Measurements from ENCODE around the gene CD40LG.
A peak's percentile ranks its signal among the peaks of the same experiment; 100 is the strongest.

CD40LG gene

DNA sequence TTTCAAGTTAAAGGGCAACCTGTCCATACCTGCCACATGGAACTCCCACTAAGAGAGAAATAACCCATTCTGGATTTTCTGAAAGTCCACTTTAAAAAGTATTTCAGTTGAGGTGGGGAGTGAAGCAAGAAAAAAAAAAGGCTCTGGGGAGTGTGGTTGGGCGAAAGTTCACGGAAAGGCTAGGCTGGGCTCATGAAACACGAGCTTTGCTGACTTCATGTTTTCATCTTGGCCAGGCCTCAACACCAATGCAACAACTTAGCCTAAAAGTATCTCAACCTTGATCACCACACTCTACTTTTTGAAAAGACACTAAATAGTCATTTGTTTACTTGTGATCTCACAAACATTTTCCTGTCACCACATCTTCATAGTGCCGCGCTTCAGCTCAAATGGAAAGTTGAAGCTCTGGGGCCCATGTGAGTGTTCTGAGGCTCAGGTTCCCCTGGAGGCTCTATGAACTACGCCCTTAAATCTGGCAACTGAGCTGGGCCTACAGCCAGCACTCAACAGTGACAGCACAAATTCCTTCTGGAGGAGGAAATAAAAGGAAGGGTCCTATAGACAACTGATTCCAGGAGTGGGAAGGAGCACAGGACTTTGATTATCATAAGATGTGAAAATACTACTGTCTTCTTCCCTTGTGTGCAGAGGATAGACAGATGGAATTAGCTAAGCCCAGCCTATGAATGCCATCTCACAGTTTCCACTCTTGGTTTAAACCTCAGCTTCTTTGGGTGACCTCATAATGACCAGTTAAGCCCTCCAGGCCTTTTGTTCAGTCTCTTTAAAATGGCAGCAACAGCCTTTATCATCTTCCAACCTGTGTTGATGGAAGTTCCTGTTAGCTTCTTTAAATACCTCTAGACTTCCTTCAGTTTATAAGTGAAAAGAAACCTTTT lies 5.1 kb downstream of the CD40LG start:
- DNase-seq = no peak

DNA sequence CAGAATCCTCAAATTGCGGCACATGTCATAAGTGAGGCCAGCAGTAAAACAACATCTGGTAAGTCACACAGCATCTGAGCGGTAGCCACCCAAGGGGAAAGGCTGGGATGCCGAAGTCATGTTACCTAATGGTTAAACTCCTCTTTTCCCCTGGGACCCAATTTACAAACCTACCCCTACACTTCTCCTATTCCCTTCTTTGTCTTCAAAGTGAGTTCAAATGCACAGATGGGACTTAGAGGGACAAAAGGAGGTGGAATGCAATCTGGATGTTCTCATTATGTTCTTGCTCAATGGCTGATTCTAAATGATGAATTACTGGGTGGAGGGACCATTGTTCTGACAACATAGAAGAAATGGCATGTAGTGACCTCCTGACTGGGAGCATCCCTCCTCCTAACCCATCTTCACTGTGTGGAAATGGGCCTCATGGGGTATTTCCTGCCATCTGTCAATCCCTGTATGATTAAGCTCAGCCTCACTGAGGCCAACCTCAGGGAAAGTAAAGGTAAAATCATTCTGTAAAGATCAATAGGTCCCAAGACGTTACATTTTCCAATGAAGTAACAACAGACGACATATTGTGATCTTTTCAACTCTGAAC lies 8.5 kb downstream of the CD40LG start:
- no peak for DNase-seq

DNA sequence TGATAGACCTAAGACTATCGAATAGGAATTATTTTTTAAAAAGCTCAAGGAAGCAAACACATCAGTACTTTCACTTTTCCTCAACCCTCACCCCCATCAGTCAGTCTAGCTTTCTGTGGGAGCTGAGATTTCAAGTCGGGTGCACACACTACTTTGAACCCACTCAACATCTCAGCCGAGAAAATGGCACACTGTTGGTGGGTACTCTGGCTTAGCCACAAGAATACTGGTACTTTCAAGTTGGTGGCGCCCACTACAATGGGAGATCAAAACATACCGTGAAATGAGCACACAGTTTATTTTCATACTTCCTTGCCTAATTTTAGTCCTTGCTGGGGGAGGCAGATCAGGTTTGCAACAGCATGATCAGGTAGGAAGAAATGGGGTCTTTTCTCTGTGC lies 10.2 kb downstream of the CD40LG start:
- DNase-seq = no peak

DNA sequence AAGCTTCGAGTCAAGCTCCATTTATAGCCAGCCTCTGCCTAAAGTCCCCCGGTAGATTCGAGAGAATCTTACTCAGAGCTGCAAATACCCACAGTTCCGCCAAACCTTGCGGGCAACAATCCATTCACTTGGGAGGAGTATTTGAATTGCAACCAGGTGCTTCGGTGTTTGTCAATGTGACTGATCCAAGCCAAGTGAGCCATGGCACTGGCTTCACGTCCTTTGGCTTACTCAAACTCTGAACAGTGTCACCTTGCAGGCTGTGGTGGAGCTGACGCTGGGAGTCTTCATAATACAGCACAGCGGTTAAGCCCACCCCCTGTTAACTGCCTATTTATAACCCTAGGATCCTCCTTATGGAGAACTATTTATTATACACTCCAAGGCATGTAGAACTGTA lies 11.2 kb downstream of the CD40LG start:
- no peak for DNase-seq

DNA sequence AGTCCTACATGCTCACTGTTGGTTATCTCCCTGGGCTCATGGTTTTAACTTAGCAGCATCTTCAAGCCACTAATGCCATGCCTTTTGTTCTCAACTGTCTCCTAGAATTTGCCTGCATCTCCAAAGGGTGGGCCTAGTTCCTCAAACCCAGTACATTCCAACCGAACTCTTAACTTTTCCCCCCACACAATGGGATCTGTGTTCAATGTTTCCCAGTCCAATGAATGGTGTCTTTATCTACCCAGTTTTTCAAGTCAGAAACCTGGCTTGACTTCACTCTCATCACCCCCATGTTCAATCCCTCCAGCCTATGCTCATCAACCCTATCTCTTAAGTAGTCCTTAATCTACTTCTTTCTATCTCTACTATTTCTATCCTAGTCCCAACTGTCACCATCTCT lies 12.9 kb downstream of the CD40LG start:
- DNase-seq = no peak

DNA sequence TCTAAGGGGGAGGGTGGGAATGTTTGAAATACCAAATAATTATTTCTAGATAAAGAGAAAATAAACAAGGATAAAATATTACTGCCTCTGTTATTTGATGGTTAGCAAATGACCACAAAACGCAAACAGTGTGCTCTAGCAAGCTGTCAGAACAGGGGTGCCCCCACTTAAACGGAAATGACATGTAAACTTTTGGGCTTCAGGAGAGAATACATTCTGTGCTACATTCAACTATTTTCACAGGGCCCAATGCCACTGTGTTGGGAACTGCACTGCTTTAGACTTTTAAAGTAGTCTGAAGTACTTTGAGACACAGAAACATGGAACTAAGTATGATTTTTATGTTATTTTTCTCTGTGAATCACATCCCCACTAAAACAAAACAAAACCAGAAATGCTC lies 14.1 kb downstream of the CD40LG start:
- no peak for DNase-seq

DNA sequence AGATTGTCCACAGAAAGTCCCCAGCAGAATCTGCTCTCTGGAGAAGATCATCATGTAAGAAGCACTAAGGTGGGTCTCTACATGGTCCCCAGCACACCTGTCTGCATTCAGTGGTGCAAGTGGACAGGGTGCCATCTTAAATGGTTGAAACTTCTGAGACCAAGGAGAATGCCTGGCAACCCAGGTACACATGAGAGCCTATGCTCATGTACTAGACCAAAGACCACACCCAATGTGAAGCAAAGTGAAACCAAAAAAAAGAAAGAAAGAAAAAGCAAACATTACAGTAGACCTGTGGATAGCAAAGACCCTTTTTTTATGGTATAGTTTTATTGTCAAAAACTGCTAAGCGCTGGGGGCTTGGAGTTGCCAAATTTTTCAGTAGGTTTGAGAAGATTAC lies 15.0 kb downstream of the CD40LG start:
- peak; percentile 3 for DNase-seq

DNA sequence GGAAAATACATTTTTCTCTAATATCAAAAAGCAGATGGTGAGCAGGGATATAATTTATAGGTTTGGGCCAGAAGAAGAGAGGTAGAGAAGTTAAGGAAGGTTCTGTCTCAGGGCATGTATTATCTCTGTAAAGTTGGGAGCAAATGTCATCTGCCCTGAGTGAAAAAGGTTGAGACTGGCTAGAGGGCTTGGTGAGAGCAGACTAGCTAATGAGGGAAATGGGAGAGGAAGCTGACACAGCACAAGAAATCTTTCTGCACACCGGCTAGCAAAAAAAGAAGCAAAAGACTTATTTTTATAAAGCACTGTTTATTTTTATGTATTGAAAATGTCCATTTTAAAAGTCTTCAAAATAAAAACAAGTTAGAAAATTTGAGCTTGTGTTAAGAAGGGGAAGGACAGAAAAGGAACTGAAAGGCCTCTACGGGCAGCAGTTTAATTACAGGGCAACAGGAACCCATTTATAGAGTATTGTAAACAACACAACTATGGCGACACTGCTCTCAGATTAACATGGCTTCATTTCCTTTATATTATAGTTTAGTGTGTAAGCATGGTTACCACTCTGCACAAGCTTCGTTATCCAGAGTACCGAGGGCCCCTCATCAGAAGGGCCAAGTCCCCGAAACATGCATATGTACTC lies 17.4 kb downstream of the CD40LG start:
- no peak for DNase-seq

DNA sequence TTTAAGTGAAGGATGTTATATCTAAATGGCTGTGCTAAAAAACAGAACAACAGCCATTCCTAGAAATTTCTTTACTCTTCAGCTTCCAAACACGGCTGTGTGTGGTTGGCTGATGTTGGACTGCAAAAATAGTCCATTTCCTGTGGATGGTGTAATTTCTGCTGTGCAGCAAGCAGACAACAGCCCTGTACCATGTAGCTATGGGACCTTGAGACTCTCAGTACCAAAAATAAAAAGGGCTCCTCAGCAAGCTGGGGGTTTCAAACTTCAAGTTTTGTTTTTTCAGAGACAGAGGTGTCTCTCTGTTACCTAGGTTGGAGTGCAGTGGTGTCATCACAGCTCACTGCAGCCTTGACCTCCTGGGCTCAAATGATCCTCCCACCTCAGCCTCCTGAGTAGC lies 18.1 kb downstream of the CD40LG start:
- DNase-seq = no peak

DNA sequence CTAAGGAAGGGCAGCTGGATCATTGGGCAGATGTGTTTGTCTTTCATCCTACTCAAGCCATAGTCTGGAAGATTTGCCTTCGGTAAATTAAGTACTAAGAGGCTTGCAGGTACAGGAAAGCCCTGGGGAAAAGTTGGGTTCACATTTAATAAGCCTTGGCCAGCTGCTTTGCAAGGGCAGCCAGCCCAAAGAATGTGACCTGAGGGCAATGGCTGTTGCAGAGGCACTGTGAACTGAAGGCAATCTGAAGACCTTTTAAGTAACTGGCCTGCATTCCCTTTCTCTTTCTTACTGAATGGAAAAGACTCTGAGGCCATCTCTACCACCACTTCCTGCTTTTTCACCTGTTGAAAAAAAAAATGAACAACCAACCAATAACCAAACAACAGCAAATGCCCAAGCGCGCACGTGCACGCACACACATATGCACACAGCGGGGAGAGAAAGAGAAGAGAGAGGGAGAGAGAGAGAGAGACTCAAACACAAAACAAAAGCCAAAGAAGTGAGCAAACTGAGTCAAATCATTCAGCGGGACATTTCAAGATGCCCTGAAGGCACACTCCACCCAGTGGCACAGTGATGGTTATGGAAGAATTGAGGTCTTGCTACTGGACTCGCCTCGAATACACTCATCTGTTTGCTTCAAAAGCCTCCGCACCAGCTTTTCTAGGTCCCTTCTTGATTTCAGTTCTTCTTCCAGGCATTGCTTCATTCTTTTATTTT lies 19.6 kb downstream of the CD40LG start:
- no peak for DNase-seq

DNA sequence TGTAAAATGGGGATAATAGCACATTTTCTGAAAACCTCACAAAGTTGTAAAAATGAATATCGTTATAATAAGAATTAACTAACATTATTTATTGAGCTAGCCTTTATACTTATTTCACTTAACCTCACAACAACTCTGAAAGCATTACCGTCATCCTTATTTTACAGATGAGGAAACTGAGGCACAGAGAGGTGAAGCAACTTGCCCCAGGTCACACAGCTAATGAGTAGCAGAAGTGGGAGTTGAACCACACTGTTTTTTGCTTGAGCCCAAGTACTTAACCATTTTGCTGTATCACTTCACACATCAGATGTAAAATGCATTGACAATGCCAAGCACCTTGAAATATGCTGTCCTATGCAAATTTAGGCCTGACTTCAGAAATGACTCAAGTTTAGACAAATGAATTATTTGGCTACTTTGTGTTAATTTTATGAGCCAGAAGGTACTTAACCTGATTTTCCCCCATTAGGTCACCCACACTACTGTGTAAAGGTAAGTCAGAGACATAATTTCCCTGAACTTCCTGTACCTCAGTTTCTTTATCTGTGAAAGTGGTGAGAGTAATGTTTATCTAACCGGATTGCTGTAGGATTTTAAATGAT lies 23.1 kb downstream of the CD40LG start:
- DNase-seq = no peak

DNA sequence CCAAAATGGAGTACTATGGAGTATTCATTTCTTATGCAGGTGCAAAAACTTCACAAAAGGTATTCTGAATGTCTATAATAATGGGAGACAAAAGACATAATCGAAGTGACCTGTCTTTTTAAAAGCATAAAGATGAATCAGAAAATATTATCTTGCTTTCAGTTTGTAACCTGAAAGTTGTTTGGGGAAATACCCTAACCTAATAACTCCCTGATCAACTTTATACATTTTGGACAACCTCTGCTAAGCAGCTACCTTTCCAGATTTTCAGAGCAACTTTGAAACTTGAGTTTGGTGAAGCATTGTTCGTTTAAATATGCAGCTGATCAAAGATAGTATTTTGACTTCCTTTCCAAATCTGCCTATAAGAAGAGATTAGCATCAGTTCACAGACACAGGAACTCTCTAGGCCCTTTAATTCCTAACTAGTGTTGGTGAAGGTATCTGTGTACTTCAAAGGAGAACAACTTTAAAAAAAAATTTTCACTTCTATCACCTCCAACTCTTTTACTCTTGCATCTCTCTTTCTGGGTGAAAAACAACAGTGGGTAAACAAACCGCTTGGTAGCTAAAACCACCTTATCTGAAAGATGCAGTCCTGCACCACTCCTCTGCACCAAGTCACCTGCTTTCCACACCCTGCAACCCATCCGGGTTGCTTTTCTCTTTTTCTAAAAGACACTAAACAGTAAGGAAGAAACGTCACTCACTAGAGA lies 26.5 kb downstream of the CD40LG start:
- peak; percentile 17 for DNase-seq

DNA sequence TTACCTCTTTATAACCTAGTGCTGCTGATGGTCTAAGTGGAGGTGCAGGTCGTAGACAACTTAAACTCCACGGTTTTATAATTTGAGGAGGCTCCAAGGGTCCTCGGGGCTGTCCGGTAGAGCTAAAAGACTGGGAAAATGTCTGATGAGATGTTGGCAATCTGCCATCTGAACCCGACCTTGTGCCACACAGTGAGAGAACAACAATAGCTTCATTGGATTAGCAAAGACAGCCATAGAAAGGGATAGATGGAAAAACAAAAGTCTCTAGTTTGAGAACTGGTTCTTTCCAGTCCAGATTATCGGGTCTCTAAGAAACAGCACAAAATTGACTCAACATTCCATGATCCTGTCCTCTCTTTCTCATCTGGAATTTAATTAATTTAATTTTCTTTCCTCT lies 31.6 kb downstream of the CD40LG start:
- DNase-seq = no peak

DNA sequence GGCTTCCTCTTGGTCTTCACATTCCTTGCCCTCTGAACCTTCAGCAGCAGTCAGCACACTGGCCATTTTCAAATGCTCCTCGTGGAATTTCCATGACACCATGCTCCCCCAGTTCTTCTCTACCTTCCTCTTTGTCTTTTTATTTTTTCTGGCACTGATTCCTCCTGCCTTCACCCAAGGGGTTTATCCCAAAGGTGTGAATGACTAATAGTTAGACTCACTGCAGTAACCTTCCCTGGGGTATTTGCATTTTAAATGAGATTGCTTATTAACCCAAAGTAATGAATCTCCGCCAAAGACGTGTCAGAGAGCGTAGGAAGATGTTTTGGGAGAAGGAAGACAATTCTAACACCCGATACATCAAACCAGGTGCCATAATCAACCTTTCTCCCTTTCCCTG lies 36.2 kb downstream of the CD40LG start:
- no peak for DNase-seq

DNA sequence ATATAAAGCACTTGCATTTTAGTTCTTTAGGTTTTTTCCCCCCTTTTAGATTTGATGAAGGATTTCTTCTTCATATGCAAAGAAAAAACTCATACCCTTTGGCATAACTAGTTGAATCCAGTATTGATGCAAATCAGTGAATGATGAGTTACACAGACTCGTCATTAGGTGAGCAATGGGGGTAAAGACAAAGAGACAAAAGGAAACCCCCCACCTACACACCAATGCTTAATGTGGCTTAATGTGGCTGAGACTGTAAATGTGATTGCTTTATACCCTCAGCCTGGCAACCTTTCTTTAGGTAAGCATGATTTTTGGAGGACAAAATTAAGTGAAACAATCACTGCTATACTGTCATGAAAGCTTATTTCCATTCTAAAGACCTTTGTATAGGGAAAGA lies 39.5 kb downstream of the CD40LG start:
- no peak for DNase-seq

DNA sequence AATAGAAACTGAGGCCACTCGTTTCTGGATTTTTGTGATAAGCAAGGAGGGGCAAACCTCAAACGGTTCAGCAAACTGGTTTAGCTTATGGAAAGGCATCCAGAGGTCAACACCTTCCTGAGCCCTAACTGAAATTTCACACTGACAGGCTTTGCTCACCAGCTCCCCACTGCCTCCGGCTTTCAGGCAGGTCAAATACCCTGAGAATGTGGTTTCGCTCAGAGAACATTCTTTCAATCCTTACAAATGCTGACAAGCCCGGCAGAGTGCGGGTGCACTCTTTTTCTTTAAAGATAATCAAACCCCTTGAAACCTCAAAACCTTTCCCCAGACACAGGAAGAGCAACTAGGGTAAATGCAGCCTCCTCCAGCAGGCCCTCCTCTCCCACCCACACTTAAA lies 41.5 kb downstream of the CD40LG start:
- DNase-seq = peak; percentile 80

DNA sequence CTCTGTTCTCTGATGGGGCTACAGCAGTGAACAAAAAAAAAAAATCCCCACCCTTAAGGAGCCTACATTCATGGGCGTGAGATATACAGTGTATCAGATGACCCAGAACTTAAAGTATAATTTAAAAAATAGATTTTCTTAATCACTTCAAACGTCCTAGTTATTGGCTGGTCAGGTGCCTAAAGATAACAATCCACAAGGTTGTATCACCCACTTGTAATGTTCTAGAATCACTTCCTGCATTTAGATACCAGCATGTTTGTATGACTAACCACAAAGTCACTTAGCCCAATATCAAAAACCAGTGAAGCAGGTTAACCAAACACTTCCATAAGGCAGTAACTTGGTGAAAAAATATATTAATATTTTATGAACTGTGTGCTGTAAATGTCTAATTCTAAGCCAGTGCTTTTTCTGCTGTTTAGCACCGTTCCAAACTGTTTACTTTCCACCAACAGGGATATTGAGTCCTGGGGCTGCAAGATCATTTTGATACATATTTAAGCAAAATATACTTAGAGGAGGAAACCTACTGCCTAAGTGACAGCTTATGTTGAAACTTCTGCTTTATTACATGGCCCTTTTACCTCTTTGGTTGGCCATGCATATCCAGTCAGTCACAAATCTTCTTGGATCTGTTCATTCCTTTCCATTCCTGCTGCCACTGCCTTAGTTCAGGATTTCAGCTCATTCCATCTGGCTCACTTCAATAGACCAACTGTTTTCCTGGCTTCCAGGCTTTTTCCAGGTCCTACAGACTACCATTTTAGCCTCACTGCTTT lies 43.3 kb downstream of the CD40LG start:
- peak; percentile 48 for DNase-seq

DNA sequence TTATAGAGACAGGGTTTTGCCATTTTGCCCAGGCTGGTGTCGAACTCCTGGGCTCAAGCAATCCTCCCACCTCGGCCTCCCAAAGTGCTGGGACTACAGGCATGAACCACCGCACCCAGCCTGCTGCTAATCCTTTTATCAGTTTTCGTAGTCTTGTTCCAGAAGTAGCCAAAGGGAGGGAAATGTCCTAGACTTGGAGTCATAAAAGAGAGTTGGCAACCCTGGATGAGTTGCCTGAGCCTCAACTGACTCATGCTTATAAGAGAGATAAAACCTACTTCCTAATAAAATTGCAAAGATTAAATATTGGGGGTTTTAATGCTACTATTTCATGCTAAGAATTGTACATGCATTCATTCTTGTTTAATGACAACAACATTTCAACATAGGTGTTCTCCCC lies 44.3 kb downstream of the CD40LG start:
- DNase-seq = no peak

DNA sequence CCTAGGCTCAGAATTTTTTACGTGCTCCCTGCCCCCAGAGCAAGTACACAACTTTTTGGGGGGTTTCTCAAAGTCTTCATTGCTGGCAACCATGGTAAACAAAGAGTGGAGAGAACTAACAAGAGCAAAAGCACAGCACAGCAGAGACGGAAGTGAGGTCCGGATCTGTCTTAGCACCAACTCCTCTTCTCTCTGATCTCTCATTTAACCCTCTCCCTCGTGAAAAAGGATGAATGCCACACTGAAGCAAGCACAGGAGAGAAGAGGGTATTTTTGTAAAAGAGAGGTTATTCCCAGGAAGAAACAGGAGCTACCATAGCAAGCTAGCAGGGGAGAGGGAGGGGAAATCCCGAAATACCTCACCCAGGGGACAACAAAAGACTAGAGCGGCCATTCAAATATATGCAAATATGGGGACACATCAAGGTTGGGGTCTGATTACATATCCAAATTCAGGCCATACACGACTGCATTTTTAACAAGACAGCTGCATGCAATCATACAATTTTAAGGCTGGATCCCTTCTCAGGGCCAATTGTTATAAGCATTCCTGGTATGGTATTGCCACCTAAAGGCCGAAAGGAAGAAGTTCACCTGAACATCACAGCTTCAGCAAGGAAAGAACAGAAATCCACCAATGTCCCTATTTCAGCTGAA lies 46.6 kb downstream of the CD40LG start:
- DNase-seq = peak; percentile 75

DNA sequence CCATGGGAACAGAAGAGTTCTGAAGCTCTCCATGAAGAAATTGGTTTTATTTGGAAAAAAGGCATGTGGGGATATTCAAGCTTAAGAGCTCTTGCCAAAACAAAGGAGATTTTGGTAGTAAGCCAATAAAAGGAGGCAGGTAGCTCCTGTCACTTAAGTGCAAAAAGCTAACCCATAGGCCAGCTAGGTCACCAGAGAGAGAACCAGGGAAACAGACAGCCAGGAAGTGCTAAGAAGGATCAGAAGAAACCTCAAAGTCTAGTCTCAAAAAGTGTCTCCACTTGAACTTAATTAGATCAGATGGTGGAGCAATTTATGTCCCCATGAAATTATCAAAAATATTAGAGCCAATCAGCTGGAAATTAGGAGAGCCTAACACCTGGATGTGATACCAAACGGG lies 49.2 kb downstream of the CD40LG start:
- no peak for DNase-seq

DNA sequence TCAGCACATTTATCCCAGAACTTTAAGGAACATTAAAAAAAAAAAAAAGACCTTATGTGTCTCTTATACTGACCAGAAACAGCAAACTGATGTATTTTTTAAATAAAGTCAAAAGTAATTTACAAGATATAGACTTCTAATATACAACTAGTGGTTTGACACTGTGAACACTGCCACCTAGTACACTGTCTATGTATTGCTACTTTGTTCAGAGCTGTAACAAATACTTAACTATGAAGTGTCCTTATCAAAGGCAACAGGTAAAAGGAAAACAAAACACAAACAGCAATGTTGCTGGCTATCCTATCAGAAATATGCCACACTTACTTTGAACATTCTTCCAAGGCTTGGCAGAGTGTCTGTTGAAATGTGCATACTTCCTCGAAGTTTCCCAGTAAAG lies 60.4 kb downstream of the CD40LG start:
- peak; percentile 54 for DNase-seq

Measured in hematopoietic multipotent progenitor cell treated with erythropoietin and hydrocortisone succinate and interleukin-3 and kit ligand, for 4 days (in vitro differentiated cells).